C4-2B (cell line): ENCODE results near the gene RAB3A.

ENCODE experiments used
- H3K27ac ChIP-seq: fragments of 450-650 bp; 2 replicates; pipeline ENCODE4 v1.5.1; 2017
- ZFX ChIP-seq: fragments of 450-650 bp; IDR thresholded peaks from 2 replicates; pipeline ENCODE4 v1.6.1; 2017
- TF ChIP-seq, protein P1 (sequence below): fragments of 450-650 bp; conservative IDR thresholded peaks from 2 replicates; pipeline ENCODE4 v1.5.1; 2017; ENCODE audit warnings: mild to moderate bottlenecking

The RAB3A gene

DNA sequence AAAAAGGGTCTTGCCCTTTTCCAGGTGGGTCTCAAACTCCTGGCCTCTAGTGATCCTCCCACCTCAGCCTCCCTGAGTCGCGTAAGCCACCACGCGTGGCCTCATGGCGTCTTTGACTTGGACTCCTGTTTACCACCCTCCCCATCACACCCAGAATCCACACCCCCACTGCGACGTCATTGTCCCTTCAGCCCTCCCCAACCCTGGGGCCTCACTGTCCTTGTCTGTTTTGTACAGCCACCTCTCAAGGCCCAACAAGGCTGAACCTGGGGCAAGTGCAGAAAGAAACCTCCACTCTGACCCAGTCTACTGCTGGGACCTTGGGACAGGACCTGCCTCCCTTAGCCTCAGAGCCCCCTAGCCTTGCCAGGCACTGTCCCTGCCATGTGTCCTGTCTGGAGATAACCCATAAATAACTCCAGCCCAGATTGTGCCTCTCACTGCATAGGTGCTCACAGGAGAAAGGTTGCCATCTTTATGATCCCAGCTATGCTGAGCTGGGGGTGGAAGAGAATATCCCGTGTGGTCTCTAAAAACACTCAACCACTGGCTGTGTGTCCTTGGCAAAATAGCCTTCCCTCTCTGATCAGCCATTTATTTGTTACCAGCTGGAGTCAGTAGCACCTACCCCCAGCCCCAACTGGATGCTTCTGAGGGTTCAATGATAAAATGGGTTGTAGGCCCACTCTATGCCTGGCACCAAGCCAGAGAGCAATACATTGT, 32.1 kb downstream of the RAB3A start:
- TF ChIP-seq, protein P1, sequence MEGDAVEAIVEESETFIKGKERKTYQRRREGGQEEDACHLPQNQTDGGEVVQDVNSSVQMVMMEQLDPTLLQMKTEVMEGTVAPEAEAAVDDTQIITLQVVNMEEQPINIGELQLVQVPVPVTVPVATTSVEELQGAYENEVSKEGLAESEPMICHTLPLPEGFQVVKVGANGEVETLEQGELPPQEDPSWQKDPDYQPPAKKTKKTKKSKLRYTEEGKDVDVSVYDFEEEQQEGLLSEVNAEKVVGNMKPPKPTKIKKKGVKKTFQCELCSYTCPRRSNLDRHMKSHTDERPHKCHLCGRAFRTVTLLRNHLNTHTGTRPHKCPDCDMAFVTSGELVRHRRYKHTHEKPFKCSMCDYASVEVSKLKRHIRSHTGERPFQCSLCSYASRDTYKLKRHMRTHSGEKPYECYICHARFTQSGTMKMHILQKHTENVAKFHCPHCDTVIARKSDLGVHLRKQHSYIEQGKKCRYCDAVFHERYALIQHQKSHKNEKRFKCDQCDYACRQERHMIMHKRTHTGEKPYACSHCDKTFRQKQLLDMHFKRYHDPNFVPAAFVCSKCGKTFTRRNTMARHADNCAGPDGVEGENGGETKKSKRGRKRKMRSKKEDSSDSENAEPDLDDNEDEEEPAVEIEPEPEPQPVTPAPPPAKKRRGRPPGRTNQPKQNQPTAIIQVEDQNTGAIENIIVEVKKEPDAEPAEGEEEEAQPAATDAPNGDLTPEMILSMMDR = no peak
- no peak for TF ChIP-seq ZFX
- no peak overlapping the region for H3K27ac ChIP-seq

DNA sequence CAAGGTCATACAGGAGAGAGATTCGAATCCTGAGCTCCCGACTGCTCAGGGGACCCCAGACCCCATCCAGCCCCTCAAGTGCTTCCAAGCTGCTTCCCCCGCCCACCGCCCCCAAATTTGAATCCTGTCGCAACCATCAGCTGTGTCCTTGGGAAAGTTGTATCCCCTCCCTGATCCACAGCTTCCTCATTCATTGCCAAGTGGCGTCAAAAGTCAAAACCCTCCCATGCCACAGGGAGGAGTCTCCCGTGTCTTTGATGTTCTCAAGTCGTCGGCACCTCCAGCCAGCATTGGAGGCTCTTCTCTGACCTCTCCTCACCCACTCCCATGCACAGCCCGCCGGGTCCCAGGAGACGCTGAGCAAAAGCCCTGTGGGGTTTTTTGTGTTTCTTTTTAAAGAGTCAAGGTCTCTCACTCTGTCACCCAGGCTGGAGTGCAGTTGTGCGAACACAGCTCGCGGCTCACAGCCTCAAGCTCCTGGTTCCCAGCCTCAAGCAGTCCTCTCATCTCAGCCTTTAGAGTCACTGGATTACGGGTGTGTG, 33.1 kb downstream of the RAB3A start:
- no peak for TF ChIP-seq ZFX
- TF ChIP-seq, protein P1 = no peak
- H3K27ac ChIP-seq = no peak overlapping the region

GRCh38 chr19:18168673-18169381, 35.0 kb downstream of the RAB3A start:
- H3K27ac ChIP-seq = no peak overlapping the region
- TF ChIP-seq ZFX = no peak
- TF ChIP-seq, protein P1 = no peak

GRCh38 chr19:18167975-18168645, 35.7 kb downstream of the RAB3A start:
- H3K27ac ChIP-seq = no peak overlapping the region
- TF ChIP-seq, protein P1 = peak; percentile 86
- no peak for TF ChIP-seq ZFX

- no peak overlapping the region for H3K27ac ChIP-seq
- TF ChIP-seq ZFX = no peak
- TF ChIP-seq, protein P1 = no peak
These were observed 36.8 kb downstream of the RAB3A start for GRCh38 chr19:18167011-18167410.

DNA sequence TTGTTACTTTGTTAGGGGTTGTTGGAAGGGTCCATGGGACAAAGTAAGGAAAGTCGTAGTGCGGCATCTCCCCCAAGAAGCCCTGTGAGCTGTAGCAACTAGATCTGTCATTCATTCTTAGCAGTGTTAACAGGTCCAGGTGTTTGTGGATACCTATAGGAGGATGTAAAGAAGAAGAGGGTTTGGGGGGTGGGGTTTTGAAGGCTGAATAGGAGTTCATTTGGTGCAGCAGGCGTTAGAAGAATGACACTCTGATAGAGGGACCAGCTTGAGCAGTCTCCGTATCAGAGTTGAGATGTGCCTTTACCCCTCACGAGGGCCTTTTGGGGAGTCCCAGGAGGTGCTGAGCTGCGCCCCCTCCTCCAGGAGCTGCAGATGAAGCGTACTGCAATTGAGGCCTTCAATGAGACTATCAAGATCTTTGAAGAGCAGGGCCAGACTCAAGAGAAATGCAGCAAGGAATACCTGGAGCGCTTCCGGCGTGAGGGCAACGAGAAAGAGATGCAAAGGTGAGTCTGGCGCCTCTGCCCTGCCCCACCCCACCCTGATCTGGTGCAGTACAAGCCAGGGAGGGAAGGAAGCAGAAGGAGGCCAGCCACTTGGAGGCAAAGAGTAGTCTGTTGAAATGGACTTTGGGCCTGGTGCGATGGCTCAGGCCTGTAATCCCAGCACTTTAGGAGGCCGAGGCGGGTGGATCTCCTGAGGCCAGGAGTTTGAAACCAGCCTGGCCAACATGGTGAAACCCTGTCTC, 37.9 kb downstream of the RAB3A start:
- TF ChIP-seq ZFX = no peak
- TF ChIP-seq, protein P1 = no peak
- H3K27ac ChIP-seq = no peak overlapping the region
